ENCODE data around the gene WIPI1.
A peak's percentile ranks its signal among the peaks of the same experiment; 100 is the strongest.
"Not testable (repeated sequence)": the region's sequence is repeated elsewhere in the genome, so short reads cannot be mapped to it uniquely, and the experiment has no call there.

The WIPI1 gene, protein sequence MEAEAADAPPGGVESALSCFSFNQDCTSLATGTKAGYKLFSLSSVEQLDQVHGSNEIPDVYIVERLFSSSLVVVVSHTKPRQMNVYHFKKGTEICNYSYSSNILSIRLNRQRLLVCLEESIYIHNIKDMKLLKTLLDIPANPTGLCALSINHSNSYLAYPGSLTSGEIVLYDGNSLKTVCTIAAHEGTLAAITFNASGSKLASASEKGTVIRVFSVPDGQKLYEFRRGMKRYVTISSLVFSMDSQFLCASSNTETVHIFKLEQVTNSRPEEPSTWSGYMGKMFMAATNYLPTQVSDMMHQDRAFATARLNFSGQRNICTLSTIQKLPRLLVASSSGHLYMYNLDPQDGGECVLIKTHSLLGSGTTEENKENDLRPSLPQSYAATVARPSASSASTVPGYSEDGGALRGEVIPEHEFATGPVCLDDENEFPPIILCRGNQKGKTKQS

DNA sequence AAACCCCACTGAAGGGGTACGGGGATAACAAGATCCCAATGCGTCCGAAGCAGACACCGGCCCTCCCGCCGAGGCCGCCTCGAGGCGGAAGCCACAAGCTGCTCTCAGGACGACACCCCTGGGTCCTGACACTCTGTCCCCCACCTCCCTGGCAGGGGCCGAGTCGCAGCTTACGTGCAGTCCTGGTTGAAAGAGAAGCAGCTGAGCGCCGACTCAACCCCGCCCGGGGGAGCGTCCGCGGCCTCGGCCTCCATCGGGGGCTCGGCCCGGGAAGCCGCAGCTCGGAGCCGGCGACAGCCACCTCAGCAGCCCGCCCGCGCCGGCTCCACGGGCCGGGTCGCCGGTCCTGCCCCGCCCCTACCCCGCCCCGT is at the start of gene WIPI1:
Gene WIPI1 (minus strand): TSS at position 329 of the 371 bp plus-strand sequence. CDS start 75 bp downstream, at position 254.
- DNase-seq, result no peak

GRCh38 chr17:68505951-68506350 is 48.7 kb upstream of the WIPI1 start:
- no peak for DNase-seq

GRCh38 chr17:68501074-68501473 is 43.8 kb upstream of the WIPI1 start:
- DNase-seq, result no peak

DNA sequence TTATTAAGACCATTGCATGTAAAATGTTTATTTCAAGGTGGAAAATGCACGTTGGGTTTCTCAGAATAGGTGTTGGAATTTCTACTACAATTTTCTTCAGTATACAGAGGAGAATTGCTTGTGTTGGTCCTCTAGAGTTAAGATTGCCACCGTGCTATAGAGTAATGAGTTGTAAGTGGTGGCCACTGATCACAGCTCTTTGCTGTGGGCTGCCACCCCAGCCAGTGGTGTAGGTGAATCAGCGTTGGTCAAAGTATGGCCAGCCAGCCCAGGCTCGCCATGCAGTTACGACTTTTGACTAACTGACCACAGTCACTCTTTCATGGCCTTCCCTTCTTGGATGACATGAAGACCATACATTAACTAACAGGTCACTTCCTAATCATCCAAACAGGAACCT is 42.3 kb upstream of the WIPI1 start:
- no peak for DNase-seq

DNA sequence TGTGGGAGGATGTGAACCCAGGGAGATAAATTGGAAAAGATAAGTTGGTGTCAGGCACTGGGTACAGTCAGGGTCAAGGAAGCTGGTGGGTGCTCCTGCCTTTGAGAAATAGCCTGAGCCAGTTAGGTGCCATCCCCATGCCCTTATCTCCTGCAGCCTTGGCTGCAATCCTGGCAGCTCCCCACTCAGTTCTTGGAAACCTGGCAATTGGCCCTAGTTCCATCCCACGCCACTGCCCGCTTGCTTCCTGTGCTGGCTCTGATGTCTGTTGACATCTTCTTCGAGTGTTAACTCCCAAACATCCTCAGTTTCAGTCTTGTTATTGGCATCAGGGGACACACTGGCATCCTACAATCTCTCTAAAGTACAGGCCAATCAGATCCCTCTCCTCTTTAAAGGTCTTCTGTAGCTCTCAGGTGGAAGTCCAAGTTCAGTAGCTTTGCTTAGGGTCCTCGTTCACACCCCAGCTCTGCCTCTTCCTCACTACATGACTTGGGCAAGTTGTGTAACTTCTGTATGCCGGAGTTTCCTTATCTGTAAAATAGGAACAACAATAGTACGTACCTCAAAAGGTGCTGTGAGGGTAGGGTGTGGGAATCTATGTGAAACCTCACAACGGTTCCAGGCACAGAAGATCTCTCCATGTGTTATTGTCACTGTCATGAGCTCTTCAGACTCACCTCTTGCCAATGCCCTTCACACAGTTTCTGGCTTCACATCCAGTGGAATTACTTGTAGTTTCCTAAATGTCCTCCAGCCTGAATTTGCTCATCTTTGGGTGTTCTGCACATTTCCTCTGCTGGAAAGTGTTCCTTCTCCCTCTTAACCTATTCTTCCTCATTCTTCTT is 41.4 kb upstream of the WIPI1 start:
- no peak for DNase-seq

- DNase-seq, result no peak
These were observed 40.6 kb upstream of the WIPI1 start for GRCh38 chr17:68497885-68498319.

DNA sequence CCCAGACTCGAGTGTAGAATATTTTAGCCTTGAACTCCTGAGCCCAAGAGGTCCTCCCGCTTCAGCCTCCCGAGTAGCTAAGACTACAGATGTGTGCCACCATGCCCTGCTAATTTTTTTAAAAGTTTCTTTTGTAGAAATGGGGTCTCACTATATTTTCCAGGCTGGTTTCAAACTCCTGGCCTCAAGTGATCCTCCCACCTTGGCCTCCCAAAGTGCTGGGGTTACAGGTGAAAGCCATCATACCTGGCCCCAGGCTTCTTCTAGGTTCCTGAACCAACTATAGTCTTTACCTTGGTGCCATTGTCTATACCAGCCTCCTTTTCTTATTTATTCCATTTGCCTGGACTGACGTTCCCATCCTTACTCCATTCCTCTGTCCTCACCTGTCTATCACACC is 37.8 kb upstream of the WIPI1 start:
- no peak for DNase-seq

DNA sequence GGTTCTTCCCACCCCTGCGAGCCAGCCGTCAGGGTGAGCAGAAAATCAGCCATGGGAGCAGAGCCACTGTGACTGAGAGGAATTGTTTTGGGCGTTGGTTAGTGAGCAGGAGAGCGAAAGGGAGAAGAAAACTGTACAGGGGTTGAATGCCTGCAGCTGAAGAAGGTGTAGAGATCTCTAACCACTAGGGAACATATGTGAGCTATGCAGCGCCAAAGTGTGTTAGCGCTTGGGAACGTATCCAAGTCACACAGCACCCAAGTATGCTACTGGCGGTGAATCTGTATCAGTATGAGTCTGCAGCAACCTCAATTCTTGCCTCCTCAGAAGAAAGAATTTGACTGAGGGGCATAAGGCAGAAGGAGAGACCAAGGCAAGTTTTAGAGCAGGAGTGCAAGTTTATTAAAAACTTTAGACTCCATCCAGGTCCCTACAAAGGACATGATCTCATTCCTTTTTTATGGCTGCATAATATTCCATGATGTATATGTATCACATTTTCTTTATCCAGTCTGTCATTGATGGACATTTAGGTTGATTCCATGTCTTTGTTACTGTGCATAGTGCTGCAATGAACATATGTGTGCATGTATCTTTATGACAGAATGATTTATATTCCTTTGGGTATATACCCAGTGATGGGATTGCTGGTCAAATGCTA is 35.2 kb upstream of the WIPI1 start:
- not testable (repeated sequence) for DNase-seq

DNA sequence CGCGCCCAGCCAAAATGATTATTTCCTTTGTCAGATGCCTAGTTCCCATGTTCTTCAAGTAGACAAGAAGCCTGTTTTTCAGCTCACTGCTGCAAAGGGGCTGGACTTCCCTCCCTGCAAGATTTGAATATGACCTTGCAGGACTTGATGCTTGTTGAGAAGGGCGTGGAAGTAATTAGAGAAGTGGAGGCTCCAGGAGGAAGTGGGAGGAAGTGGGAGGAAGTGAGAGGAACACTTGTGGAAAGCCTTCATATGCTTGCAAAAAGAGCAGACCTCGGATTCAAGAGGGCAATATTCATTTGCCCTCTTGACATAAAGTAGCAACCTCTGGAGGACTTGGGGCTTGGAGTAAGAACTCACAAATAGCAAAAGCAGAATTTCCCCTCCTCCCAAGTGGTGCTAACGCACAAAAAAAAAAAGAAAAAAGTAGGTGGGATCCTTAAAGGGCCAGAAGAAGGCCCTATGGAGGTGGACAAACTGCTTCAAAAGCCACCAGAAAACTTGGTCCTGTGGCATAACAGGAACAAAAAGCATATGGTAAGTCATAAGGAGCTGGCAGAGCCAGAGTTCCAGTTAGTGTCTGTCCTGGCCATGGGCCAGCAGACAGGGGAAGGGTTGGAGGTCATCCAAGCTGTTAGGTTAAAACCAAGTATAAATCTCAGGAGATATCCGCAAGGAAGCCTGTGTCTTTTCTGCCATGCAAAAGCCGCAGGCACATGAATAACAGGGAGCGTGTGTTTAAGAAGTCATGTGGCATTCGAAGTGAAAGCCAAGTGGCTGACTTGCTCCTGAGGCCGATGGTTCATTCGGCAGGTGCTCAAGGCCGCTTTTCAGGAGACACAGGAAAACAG is 34.3 kb upstream of the WIPI1 start:
- no peak for DNase-seq

DNA sequence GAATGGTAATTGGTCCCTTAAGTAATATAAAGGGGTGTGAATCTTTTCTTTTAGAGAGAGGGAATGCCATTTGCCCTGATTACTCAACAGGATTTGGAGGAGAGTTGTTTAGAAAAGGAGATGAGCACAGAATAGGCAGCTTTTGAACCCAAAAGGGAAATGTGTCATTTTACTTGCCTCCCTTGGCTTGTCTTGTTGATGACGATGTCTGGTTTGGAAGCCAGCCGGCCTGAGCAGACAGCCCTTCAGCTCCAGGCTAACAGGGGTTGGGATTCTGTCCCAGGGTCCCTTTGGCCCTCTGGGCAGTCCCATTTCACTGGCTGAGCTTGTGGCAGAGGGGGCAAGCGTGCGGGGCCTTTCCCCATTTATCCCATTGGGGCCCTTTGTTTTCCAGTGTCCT is 32.6 kb upstream of the WIPI1 start:
- DNase-seq, result no peak

DNA sequence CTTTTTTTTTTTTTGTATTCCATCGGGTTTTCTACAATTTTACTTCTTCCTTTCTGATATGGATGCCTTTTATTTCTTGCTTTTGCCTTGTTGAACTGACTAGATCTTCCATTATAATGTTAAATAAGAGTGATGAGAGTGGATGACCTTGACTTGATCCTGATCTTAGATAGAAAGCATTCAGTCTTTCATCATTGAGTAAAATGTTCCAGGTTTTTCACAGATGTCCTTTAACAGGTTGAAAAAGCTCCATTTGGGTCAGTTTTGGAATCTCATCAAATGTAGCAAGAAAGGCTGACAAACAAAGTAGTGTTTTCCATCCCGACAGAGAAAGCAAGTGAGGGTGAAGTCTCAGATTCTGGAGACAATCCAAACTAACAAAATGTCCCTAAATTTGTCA is 27.2 kb upstream of the WIPI1 start:
- DNase-seq, result no peak

DNA sequence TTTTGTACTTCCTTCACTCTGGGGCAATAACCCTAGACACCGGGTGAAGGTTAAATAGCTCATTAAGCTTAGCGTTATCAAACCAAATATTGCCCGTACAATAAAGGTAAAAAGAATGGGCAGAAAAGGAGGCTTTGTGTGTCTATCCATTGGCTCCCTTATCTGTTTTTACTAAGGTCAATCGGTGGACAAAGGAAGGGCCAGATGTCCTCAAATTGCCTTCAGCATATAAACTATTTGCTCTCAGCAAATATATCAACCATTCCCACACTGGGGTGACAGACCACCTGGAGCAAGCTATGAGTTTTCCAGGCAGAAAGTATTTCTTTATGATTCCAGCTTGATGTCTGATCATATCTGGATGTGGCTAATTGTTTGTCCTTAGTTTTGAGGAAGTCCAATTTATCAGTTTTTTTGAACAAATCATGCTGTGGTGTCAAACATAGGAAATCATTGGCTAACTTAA is 25.3 kb upstream of the WIPI1 start:
- DNase-seq, result no peak

GRCh38 chr17:68480885-68481284 is 23.6 kb upstream of the WIPI1 start:
- no peak for DNase-seq

DNA sequence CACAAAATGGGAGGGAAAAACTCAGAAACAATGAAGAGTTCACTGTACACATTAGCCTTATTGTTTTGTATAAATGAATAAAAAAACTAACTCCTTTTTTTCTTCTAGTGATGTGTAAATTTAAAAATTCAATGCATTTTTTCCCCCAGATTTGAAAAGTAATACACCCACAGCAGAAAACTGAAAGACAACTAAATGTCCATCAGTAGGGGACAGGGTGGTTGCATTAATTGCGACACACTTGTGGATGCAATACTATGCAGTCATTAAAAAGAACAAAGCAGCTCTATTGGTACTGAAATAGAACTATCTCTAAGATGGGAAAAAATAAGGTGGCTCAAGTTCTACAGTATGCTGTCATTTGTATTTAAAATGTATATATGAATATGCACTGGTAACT is 13.7 kb upstream of the WIPI1 start:
- no peak for DNase-seq

GRCh38 chr17:68468788-68469187 is 11.5 kb upstream of the WIPI1 start:
- DNase-seq, result no peak

DNA sequence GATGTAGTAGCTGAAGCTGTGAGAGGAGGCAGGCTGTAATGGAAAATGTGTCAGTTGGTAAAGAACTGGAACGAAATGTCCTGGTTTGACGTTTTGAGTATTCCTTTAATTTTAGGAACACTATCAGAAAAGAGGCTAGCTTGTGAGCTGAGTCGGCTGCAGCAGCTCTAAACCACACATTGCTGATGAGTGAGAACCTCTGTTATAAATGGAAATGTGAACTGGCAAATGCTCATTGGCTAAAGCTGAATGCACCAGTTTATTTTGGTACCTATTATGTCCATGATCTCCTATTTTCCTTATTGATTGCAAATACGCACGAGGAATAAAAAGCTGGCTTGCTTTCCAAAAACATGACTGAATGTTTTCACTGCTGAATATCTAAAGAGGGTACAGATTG is 11.0 kb upstream of the WIPI1 start:
- no peak for DNase-seq

DNA sequence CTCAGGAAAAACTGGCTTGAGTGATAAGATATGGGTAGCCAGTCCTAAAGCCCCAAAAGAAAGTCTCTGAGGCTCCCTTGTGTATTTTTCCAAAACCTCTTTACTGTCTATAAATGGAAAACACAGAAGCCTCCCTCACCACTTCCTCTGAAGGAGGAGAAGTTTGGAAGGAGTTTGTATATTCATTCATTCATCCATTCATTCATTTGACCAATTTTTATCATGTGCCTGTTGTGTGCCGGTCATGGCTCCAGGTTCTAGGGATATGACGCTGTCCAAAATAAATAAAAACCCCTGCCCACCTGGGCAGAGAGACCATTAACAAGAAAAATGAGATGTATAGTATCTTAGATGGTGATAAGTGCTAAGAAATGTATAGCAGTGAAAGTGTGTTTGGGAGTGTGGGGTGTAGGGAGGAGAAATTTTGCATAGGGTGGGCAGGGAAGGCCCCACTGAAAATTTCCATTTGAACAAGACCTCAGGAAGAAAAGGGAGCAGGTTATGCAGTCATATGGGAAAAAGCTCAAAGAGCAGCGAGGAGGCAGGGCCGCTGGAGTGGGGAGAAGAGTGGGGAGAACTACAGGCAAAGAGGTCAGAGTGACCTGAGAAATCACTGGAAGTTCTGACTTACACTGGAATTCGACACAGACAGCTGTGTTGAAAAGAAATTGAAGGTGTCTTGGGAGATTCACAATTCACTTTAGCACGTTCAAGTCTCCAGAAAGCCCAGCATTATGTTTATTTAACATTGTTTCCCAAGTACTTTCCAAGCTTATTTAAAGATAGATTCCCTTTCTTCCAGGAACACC is 6.1 kb upstream of the WIPI1 start:
- DNase-seq, result no peak

- DNase-seq, result peak; percentile 80
These were observed 5.3 kb upstream of the WIPI1 start for GRCh38 chr17:68462381-68463210.

GRCh38 chr17:68461589-68461988 is 4.3 kb upstream of the WIPI1 start:
- DNase-seq, result peak; percentile 56

- no peak for DNase-seq
These were observed 3.8 kb upstream of the WIPI1 start for GRCh38 chr17:68461122-68461539.

- DNase-seq, result no peak
These were observed 3.4 kb upstream of the WIPI1 start for GRCh38 chr17:68460715-68461114.

Data from activated CD4-positive, alpha-beta T cell treated with anti-CD3 and anti-CD28 coated beads for 48 hours (primary cell).